HepG2 (cell line): ENCODE measurements around the gene FAM169A. TPM values are rescaled to one million over a fixed set of nuclear protein-coding genes. Genes with fewer than 3 reads are reported as not detected.

Experiments used
- ATAC-seq: fragments of 200-7000 bp; cut with Tn5 transposase; 3 replicates; pipeline ENCODE4 v1.9.1; 2020; ENCODE audit warnings: mild to moderate bottlenecking, moderate library complexity
- BruUV-seq: library from RNA; stranded (reverse); fragments of 400-500 nt; replicated peaks from 2 replicates; lab custom pipeline; 2021; lab: Mats Ljungman, UMichigan
- CTCF ChIA-PET: fragments of 300-600 bp; formaldehyde crosslinking; extraction: SDS; loops from one replicate; lab custom pipeline; 2021; ENCODE audit warnings: low total read pairs, inconsistent platforms, low intra/inter-chr PET ratio; lab: Yijun Ruan, JAX
- POLR2A ChIA-PET: fragments of 350-600 bp; sonication (Branson Sonifier 250); formaldehyde crosslinking; loops from one replicate; lab custom pipeline; 2020; ENCODE audit warnings: antibody characterized with exemption, inconsistent platforms; lab: Yijun Ruan, JAX
- DNase-seq: peaks from one replicate; pipeline ENCODE4 v3.0.0-alpha.2; 2015; ENCODE audit warnings: low spot score
- FAIRE-seq: peaks from 3 replicates; lab custom pipeline; 2011; peaks lifted over from hg19 to GRCh38; lab: Jason Lieb, UNC
- H2AFZ ChIP-seq: one replicate; pipeline ENCODE4 v1.6.1; 2011; ENCODE audit warnings: low read length, inconsistent platforms
- H3K27ac ChIP-seq: fragments of 300-600 bp; 3 replicates; pipeline ENCODE4 v1.8.0; 2011; ENCODE audit warnings: mixed run types, mild to moderate bottlenecking, mixed read lengths, low read length, inconsistent platforms; ENCODE audit not compliant: insufficient read depth; ENCODE audit errors: extremely low read length
- H3K27me3 ChIP-seq, 2 experiments: fragments of 200-600 bp in 1 of 2; 2 replicates in 1 of 2; 3 replicates in 1 of 2; pipeline versions ENCODE4 v1.6.0 to v1.8.0; 2011; ENCODE audit warnings: low read length in 2 of 2, mild to moderate bottlenecking in 2 of 2, moderate library complexity in 2 of 2, inconsistent platforms in 1 of 2; ENCODE audit not compliant: insufficient read depth in 2 of 2, control insufficient read depth in 1 of 2
- H3K36me3 ChIP-seq, 2 experiments: fragments of 200-600 bp in 1 of 2; replicated peaks in 1 of 2; 2 replicates in 1 of 2; 3 replicates in 1 of 2; pipeline versions ENCODE4 v1.5.1 to v1.8.0; 2011; ENCODE audit warnings: low read length in 2 of 2, inconsistent platforms in 1 of 2; ENCODE audit not compliant: insufficient read depth in 2 of 2, control insufficient read depth in 1 of 2
- H3K4me1 ChIP-seq: 2 replicates; pipeline ENCODE4 v1.5.1; 2012; ENCODE audit warnings: low read length, inconsistent platforms; ENCODE audit not compliant: insufficient read depth
- H3K4me2 ChIP-seq: 2 replicates; pipeline ENCODE4 v1.6.0; 2011; ENCODE audit warnings: low read depth, low read length, inconsistent platforms
- H3K4me3 ChIP-seq, 3 experiments: fragments of 200-600 bp in 1 of 3; sonication (generic), shearing (Covaris generic) in 1 of 3; replicated peaks in 1 of 3; 2 replicates each; pipeline ENCODE4 v1.5.1; 2011 to 2016; ENCODE audit warnings: low read length in 3 of 3, inconsistent platforms in 2 of 3, low read depth in 2 of 3, mild to moderate bottlenecking in 2 of 3, control low read depth in 1 of 3, mixed read lengths in 1 of 3; ENCODE audit not compliant: insufficient read depth in 1 of 3
- H3K79me2 ChIP-seq: one replicate; pipeline ENCODE4 v1.6.1; 2011; ENCODE audit warnings: low read length, inconsistent platforms; ENCODE audit not compliant: insufficient read depth
- H3K9ac ChIP-seq: 2 replicates; pipeline ENCODE4 v1.6.0; 2011; ENCODE audit warnings: mild to moderate bottlenecking, low read depth, low read length, inconsistent platforms; ENCODE audit not compliant: insufficient read depth
- H3K9me3 ChIP-seq: 2 replicates; pipeline ENCODE4 v1.5.1; 2012; ENCODE audit warnings: mild to moderate bottlenecking, low read length
- H4K20me1 ChIP-seq: 2 replicates; pipeline ENCODE4 v1.6.0; 2011; ENCODE audit warnings: inconsistent platforms, mild to moderate bottlenecking, low read length, moderate library complexity; ENCODE audit not compliant: insufficient read depth
- FOXC1 ChIP-seq: sonication (generic); formaldehyde crosslinking; IDR thresholded peaks from 2 replicates; pipeline ENCODE4 v1.8.0; 2022; ENCODE audit warnings: mild to moderate bottlenecking, missing genetic modification reagents, borderline replicate concordance
- GFI1 ChIP-seq: sonication (generic); formaldehyde crosslinking; IDR thresholded peaks from 2 replicates; pipeline ENCODE4 v1.5.0; 2020; ENCODE audit warnings: missing genetic modification reagents, mild to moderate bottlenecking, borderline replicate concordance
- HNRNPL ChIP-seq: fragments of 200-400 bp; formaldehyde crosslinking; IDR thresholded peaks from 2 replicates; pipeline ENCODE4 v1.6.1; 2017; ENCODE audit warnings: mild to moderate bottlenecking, low read depth, low read length
- KLF13 ChIP-seq: sonication (generic); formaldehyde crosslinking; IDR thresholded peaks from 2 replicates; pipeline ENCODE4 v1.4.0; 2020; ENCODE audit warnings: mild to moderate bottlenecking, missing genetic modification reagents
- MAF1 ChIP-seq: sonication (generic); formaldehyde crosslinking; IDR thresholded peaks from 2 replicates; pipeline ENCODE4 v1.5.0; 2020; ENCODE audit warnings: missing genetic modification reagents, borderline replicate concordance
- NFKBIZ ChIP-seq: IDR thresholded peaks from 2 replicates; pipeline ENCODE4 v1.6.1; 2018; ENCODE audit warnings: missing genetic modification reagents, missing compliant biosample characterization
- RCOR2 ChIP-seq: IDR thresholded peaks from 2 replicates; pipeline ENCODE4 v1.6.1; 2016; ENCODE audit warnings: missing biosample characterization, missing genetic modification reagents
- TCF7 ChIP-seq: sonication (generic); IDR thresholded peaks from 2 replicates; pipeline ENCODE4 v1.6.1; 2016; ENCODE audit warnings: antibody characterized with exemption, low read depth
- ZBTB4 ChIP-seq: sonication (generic); formaldehyde crosslinking; IDR thresholded peaks from 2 replicates; pipeline ENCODE4 v1.4.0; 2020; ENCODE audit warnings: missing genetic modification reagents, mild to moderate bottlenecking, borderline replicate concordance
- ZKSCAN8 ChIP-seq: IDR thresholded peaks from 2 replicates; pipeline ENCODE4 v1.6.1; 2016; ENCODE audit warnings: borderline replicate concordance, missing genetic modification reagents, missing compliant biosample characterization
- ZNF136 ChIP-seq: sonication (generic); formaldehyde crosslinking; IDR thresholded peaks from 2 replicates; pipeline ENCODE4 v1.8.1; 2022; ENCODE audit warnings: low read depth, mild to moderate bottlenecking, moderate library complexity, missing genetic modification reagents
- ZNF18 ChIP-seq: sonication (generic); formaldehyde crosslinking; IDR thresholded peaks from 2 replicates; pipeline ENCODE4 v1.8.0; 2022; ENCODE audit warnings: mild to moderate bottlenecking, missing genetic modification reagents; ENCODE audit not compliant: insufficient replicate concordance
- ZNF512B ChIP-seq: sonication (generic); formaldehyde crosslinking; IDR thresholded peaks from 2 replicates; pipeline ENCODE4 v1.5.1; 2020; ENCODE audit warnings: missing genetic modification reagents, mild to moderate bottlenecking, borderline replicate concordance
- ZNF720 ChIP-seq: sonication (generic); formaldehyde crosslinking; IDR thresholded peaks from 2 replicates; pipeline ENCODE4 v1.4.0; 2020; ENCODE audit warnings: missing genetic modification reagents
- ZNF780A ChIP-seq: sonication (generic); formaldehyde crosslinking; IDR thresholded peaks from 2 replicates; pipeline ENCODE4 v1.8.0; 2022; ENCODE audit warnings: mild to moderate bottlenecking, missing genetic modification reagents, moderate library complexity
- WGBS: methylation state at CpG from one replicate; pipeline ENCODE4 v1.1.6; 2017; ENCODE audit warnings: low lambda C conversion rate; 5-methylcytosine and 5-hydroxymethylcytosine counted together
- in situ Hi-C: cut with HindIII; loops from 2 replicates; pipeline ENCODE4 v1.10.0; 2017; ENCODE audit warnings: low pct_unique_long_range_greater_than_20kb; ENCODE audit not compliant: extremely low pct_ligation_motif_present
- intact Hi-C: fragments of 100-400 bp; cut with micrococcal nuclease; formaldehyde crosslinking; loops from one replicate; pipeline ENCODE4 v1.10.0; 2022; ENCODE audit not compliant: unreplicated experiment
- polyA plus RNA-seq, 8 experiments: library from polyadenylated mRNA; depleted of rRNA in 3 of 8; stranded (reverse) in 7 of 8; unstranded in 1 of 8; fragments of >200 nt; fragmentation: Illumina TruSeq in 4 of 8; extraction: Trizol in 4 of 8; gene quantifications; 2 replicates each; pipeline versions ENCODE4 v1.2.1 to v1.2.3, GENCODE V29; 2011 to 2016; ENCODE audit warnings: low read depth in 4 of 8, missing spikeins in 1 of 8, mixed read lengths in 1 of 8; ENCODE audit not compliant: insufficient read depth in 1 of 8
- total RNA-seq, 5 experiments: library from RNA; depleted of rRNA; stranded (reverse); fragments of >200 nt; fragmentation: Illumina TruSeq; extraction: Trizol; gene quantifications; 2 replicates each; pipeline ENCODE4 v1.2.3, GENCODE V29; 2016; ENCODE audit warnings: low read depth in 1 of 5

The FAM169A gene
- total and polyA plus RNA-seq, 2 of the 13 experiments (the other 11 are each of a cell fraction or from before 2014, with no cell fraction given), result 21.1 to 110 TPM

GRCh38 chr5:74892921-74893320, 26.7 kb upstream of the FAM169A start:
- Histone ChIP-seq H3K27me3 (no peaks in the 10 kb centered on the region), H4K20me1 (no peaks in the 10 kb centered on the region), H3K4me2 (no peak overlapping the region), H3K4me1 (peaks cover 19% of the 10 kb centered on the region), H3K79me2 (no peaks in the 10 kb centered on the region), H2AFZ (no peak overlapping the region), H3K36me3 (no peaks in the 10 kb centered on the region), H3K4me3 (no peak overlapping the region), H3K27ac (no peak overlapping the region), H3K9me3 (peaks cover 8% of the 10 kb centered on the region), H3K9ac (no peak overlapping the region)
- no TSS peak for BruUV-seq
- 84% methylated on average over 2 of the region's 2 CpGs for WGBS
- intact Hi-C loops, result no loop called here
- TF ChIP-seq RCOR2 (CRISPR knock-in tag), result no peak
- TF ChIP-seq MAF1 (CRISPR knock-in tag), result no peak
- no peak for TF ChIP-seq FOXC1 (CRISPR knock-in tag)
- no peak for TF ChIP-seq ZNF720 (CRISPR knock-in tag)
- no peak for TF ChIP-seq ZNF512B (CRISPR knock-in tag)
- no peak for TF ChIP-seq KLF13
- no peak for TF ChIP-seq ZNF136 (CRISPR knock-in tag)
- TF ChIP-seq ZBTB4 (CRISPR knock-in tag), result no peak
- TF ChIP-seq GFI1 (CRISPR knock-in tag), result no peak
- no peak for TF ChIP-seq ZKSCAN8 (CRISPR knock-in tag)
- no peak for TF ChIP-seq NFKBIZ (CRISPR knock-in tag)
- no peak for TF ChIP-seq ZNF18 (CRISPR knock-in tag)
- TF ChIP-seq TCF7, result no peak
- TF ChIP-seq ZNF780A (CRISPR knock-in tag), result no peak
- no peak for TF ChIP-seq HNRNPL
- ChIA-PET CTCF (no interaction called here), POLR2A (no interaction called here)
- ATAC-seq, result no peak
- FAIRE-seq, result no peak
- in situ Hi-C loops, result no loop called here
- DNase-seq, result no peak
